OCI-LY7 (cell line): ENCODE results near the gene HRH2. TPM values are rescaled to one million over a fixed set of nuclear protein-coding genes. Genes with fewer than 3 reads are reported as not detected.

Experiments used
- BruUV-seq: library from RNA; stranded (reverse); fragments of 400-500 nt; replicated peaks from 2 replicates; lab custom pipeline; 2021; lab: Mats Ljungman, UMichigan
- CTCF ChIA-PET: fragments of 300-600 bp; sonication (Branson Sonifier 250); formaldehyde crosslinking; loops from one replicate; lab custom pipeline; 2022; ENCODE audit warnings: antibody characterized with exemption; ENCODE audit not compliant: unreplicated experiment; lab: Charles Lee
- POLR2A ChIA-PET: fragments of 300-600 bp; sonication (Branson Sonifier 250); formaldehyde crosslinking; loops from one replicate; lab custom pipeline; 2022; ENCODE audit warnings: antibody characterized with exemption; lab: Charles Lee
- DNase-seq: peaks from one replicate; pipeline ENCODE4 v3.0.0-alpha.2; 2015; ENCODE audit warnings: low spot score
- H2AFZ ChIP-seq: fragments of 200-600 bp; sonication (generic), shearing (Covaris generic); 2 replicates; pipeline ENCODE4 v1.6.1; 2014; ENCODE audit warnings: mild to moderate bottlenecking, antibody characterized with exemption, low read length, moderate library complexity
- H3K27ac ChIP-seq: fragments of 200-600 bp; sonication (generic); 2 replicates; pipeline ENCODE4 v1.5.1; 2014; ENCODE audit warnings: mixed run types, low read depth, mild to moderate bottlenecking, moderate library complexity, low read length, inconsistent platforms; ENCODE audit not compliant: poor library complexity, severe bottlenecking
- H3K36me3 ChIP-seq: fragments of 200-600 bp; sonication (generic); 2 replicates; pipeline ENCODE4 v1.6.1; 2014; ENCODE audit warnings: mild to moderate bottlenecking, antibody characterized with exemption, low read length, moderate library complexity, mixed read lengths; ENCODE audit not compliant: insufficient read depth
- H3K4me1 ChIP-seq: fragments of 200-600 bp; sonication (generic); 2 replicates; pipeline ENCODE4 v1.5.1; 2014; ENCODE audit warnings: mild to moderate bottlenecking, low read length; ENCODE audit not compliant: insufficient read depth, poor library complexity, severe bottlenecking
- H3K4me2 ChIP-seq: fragments of 200-600 bp; sonication (generic); 2 replicates; pipeline ENCODE4 v1.6.1; 2014; ENCODE audit warnings: mild to moderate bottlenecking, low read length
- H3K4me3 ChIP-seq: fragments of 200-600 bp; sonication (generic); 2 replicates; pipeline ENCODE4 v1.5.1; 2014; ENCODE audit warnings: mild to moderate bottlenecking, low read depth, low read length; ENCODE audit not compliant: poor library complexity, severe bottlenecking
- H3K79me2 ChIP-seq: fragments of 200-600 bp; sonication (generic); 2 replicates; pipeline ENCODE4 v1.6.1; 2016; ENCODE audit warnings: low read depth, mild to moderate bottlenecking, low read length, moderate library complexity, mixed read lengths; ENCODE audit not compliant: insufficient read depth
- H3K9me2 ChIP-seq: fragments of 200-600 bp; sonication (generic); 2 replicates; pipeline ENCODE4 v1.6.1; 2016; ENCODE audit warnings: mild to moderate bottlenecking, low read length, mixed read lengths; ENCODE audit not compliant: insufficient read depth
- H3K9me3 ChIP-seq: fragments of 200-600 bp; sonication (generic); 2 replicates; pipeline ENCODE4 v1.6.1; 2014; ENCODE audit warnings: mild to moderate bottlenecking, mixed run types, low read length, mixed read lengths
- H4K20me1 ChIP-seq: fragments of 200-600 bp; sonication (generic); 2 replicates; pipeline ENCODE4 v1.6.1; 2014; ENCODE audit warnings: mild to moderate bottlenecking, antibody characterized with exemption, low read length, moderate library complexity, mixed read lengths; ENCODE audit not compliant: insufficient read depth
- CTCF ChIP-seq: fragments of 200-600 bp; sonication (generic); conservative IDR thresholded peaks from 2 replicates; pipeline ENCODE4 v1.5.1; 2014; ENCODE audit warnings: mild to moderate bottlenecking, antibody characterized with exemption, low read length, moderate library complexity, mixed read lengths
- EZH2phosphoT487 ChIP-seq: fragments of 200-600 bp; sonication (generic); IDR thresholded peaks from 2 replicates; pipeline ENCODE4 v1.6.1; 2018; ENCODE audit warnings: low read depth, borderline replicate concordance, mild to moderate bottlenecking, mixed run types, antibody characterized with exemption, low read length, moderate library complexity, mixed read lengths
- intact Hi-C: fragments of 100-400 bp; cut with micrococcal nuclease; formaldehyde crosslinking; loops from one replicate; pipeline ENCODE4 v1.10.0; 2022; ENCODE audit not compliant: unreplicated experiment
- total RNA-seq, 2 experiments: library from RNA; depleted of rRNA in 1 of 2; stranded (reverse); fragments of >200 nt in 1 of 2; shearing (Covaris generic) in 1 of 2; gene quantifications; 2 replicates each; pipeline ENCODE4 v1.2.3, GENCODE V29; 2014 to 2022

HRH2 gene
- total RNA-seq, 2 experiments from 2014 or later, result not detected

- POLR2A ChIA-PET, result interaction anchor here (1.0 kb wide), 1 partner anchor 74 kb away, joined by 3 read pairs; no protein-coding TSS in a partner anchor
These were observed 47.5 kb upstream of the HRH2 start for GRCh38 chr5:175610381-175610780.

GRCh38 chr5:175610898-175611297 is 47.0 kb upstream of the HRH2 start:
- Histone ChIP-seq H4K20me1 (no peaks in the 10 kb centered on the region), H3K36me3 (no peaks in the 10 kb centered on the region), H3K4me1 (no peaks in the 10 kb centered on the region), H3K4me2 (no peak overlapping the region), H3K27ac (no peak overlapping the region), H3K9me2 (no peaks in the 10 kb centered on the region), H2AFZ (no peak overlapping the region), H3K9me3 (no peaks in the 10 kb centered on the region), H3K79me2 (no peaks in the 10 kb centered on the region), H3K4me3 (no peak overlapping the region)
- POLR2A ChIA-PET, result interaction anchor here (1.0 kb wide), 1 partner anchor 74 kb away, joined by 3 read pairs; no protein-coding TSS in a partner anchor
- BruUV-seq, result no TSS peak
- TF ChIP-seq EZH2phosphoT487 (no peak), CTCF (no peak)
- DNase-seq, result no peak
- CTCF ChIA-PET, result no interaction called here
- intact Hi-C loops, result no loop called here

More at GRCh38 chr5:175610381-175610780, 47.5 kb upstream of the HRH2 start:
- no peak overlapping the region for H2AFZ ChIP-seq
- no TSS peak for BruUV-seq
- H3K4me3 ChIP-seq, result no peak overlapping the region
- H3K36me3 ChIP-seq, result no peaks in the 10 kb centered on the region
- no peaks in the 10 kb centered on the region for H3K9me2 ChIP-seq
- no peaks in the 10 kb centered on the region for H3K4me1 ChIP-seq
- TF ChIP-seq EZH2phosphoT487 (no peak), CTCF (no peak)
- no peaks in the 10 kb centered on the region for H4K20me1 ChIP-seq
- no peaks in the 10 kb centered on the region for H3K9me3 ChIP-seq
- no peak overlapping the region for H3K27ac ChIP-seq
- DNase-seq, result no peak
- no peaks in the 10 kb centered on the region for H3K79me2 ChIP-seq
- intact Hi-C loops, result no loop called here
- CTCF ChIA-PET, result no interaction called here
- H3K4me2 ChIP-seq, result no peak overlapping the region

GRCh38 chr5:175614223-175614815 is 43.6 kb upstream of the HRH2 start:
- Histone ChIP-seq H2AFZ (no peak overlapping the region), H3K4me3 (no peak overlapping the region), H3K4me2 (no peak overlapping the region), H3K9me2 (no peaks in the 10 kb centered on the region), H4K20me1 (no peaks in the 10 kb centered on the region), H3K9me3 (no peaks in the 10 kb centered on the region), H3K27ac (no peak overlapping the region), H3K79me2 (no peaks in the 10 kb centered on the region), H3K4me1 (no peaks in the 10 kb centered on the region), H3K36me3 (no peaks in the 10 kb centered on the region)
- DNase-seq, result no peak
- no TSS peak for BruUV-seq
- intact Hi-C loops, result no loop called here
- CTCF ChIA-PET, result no interaction called here
- POLR2A ChIA-PET, result no interaction called here
- TF ChIP-seq EZH2phosphoT487 (no peak), CTCF (no peak)
